H9 (cell line): ENCODE data around the gene NR0B1. TPM values are rescaled to one million over a fixed set of nuclear protein-coding genes. Genes with fewer than 3 reads are reported as not detected.

ENCODE experiments used
- DNase-seq: peaks from one replicate; pipeline ENCODE4 v3.0.0-alpha.2; 2017
- H2AFZ ChIP-seq: one replicate; pipeline ENCODE4 v1.6.1; 2013; ENCODE audit warnings: mild to moderate bottlenecking, low read length, control low read depth, moderate library complexity
- H2AK5ac ChIP-seq: 2 replicates; pipeline ENCODE4 v1.6.1; 2013; ENCODE audit warnings: low read length, control low read depth, mixed read lengths; ENCODE audit not compliant: insufficient read length
- H2BK120ac ChIP-seq: one replicate; pipeline ENCODE4 v1.6.1; 2013; ENCODE audit warnings: low read depth, mild to moderate bottlenecking, low read length, control low read depth, inconsistent platforms; ENCODE audit not compliant: poor library complexity, severe bottlenecking
- H2BK12ac ChIP-seq: 2 replicates; pipeline ENCODE4 v1.6.1; 2013; ENCODE audit warnings: low read length, control low read depth, mixed read lengths, low read depth; ENCODE audit not compliant: insufficient read length
- H2BK15ac ChIP-seq: 2 replicates; pipeline ENCODE4 v1.6.1; 2013; ENCODE audit warnings: low read depth, low read length, control low read depth
- H2BK20ac ChIP-seq: one replicate; pipeline ENCODE4 v1.6.1; 2013; ENCODE audit warnings: low read depth, mild to moderate bottlenecking, low read length, control low read depth, inconsistent platforms; ENCODE audit not compliant: poor library complexity, severe bottlenecking
- H2BK5ac ChIP-seq: 2 replicates; pipeline ENCODE4 v1.6.1; 2013; ENCODE audit warnings: low read length, control low read depth, mixed read lengths; ENCODE audit not compliant: insufficient read length
- H3K14ac ChIP-seq: 2 replicates; pipeline ENCODE4 v1.6.1; 2013; ENCODE audit warnings: low read length, control low read depth; ENCODE audit not compliant: insufficient read depth
- H3K18ac ChIP-seq: 2 replicates; pipeline ENCODE4 v1.6.1; 2013; ENCODE audit warnings: low read depth, mild to moderate bottlenecking, mixed read lengths, low read length, control low read depth; ENCODE audit not compliant: insufficient read length
- H3K23ac ChIP-seq: 2 replicates; pipeline ENCODE4 v1.6.1; 2013; ENCODE audit warnings: low read length, control low read depth, mixed read lengths, low read depth; ENCODE audit not compliant: insufficient read length
- H3K23me2 ChIP-seq: 2 replicates; pipeline ENCODE4 v1.6.1; 2013; ENCODE audit warnings: low read depth, mild to moderate bottlenecking, mixed read lengths, low read length, control low read depth; ENCODE audit not compliant: insufficient read length, poor library complexity, severe bottlenecking
- H3K27ac ChIP-seq: 2 replicates; pipeline ENCODE4 v1.5.1; 2013; ENCODE audit warnings: low read length, control low read depth, mixed read lengths, low read depth; ENCODE audit not compliant: insufficient read length
- H3K27me3 ChIP-seq: 2 replicates; pipeline ENCODE4 v1.6.1; 2013; ENCODE audit warnings: low read length, control low read depth, inconsistent platforms; ENCODE audit not compliant: insufficient read depth
- H3K4ac ChIP-seq: 2 replicates; pipeline ENCODE4 v1.6.1; 2013; ENCODE audit warnings: low read depth, mild to moderate bottlenecking, control low read depth, inconsistent platforms, low read length, moderate library complexity
- H3K4me1 ChIP-seq: 2 replicates; pipeline ENCODE4 v1.6.1; 2013; ENCODE audit warnings: low read length, control low read depth, inconsistent platforms; ENCODE audit not compliant: insufficient read depth
- H3K4me2 ChIP-seq: 2 replicates; pipeline ENCODE4 v1.6.1; 2013; ENCODE audit warnings: low read length, control low read depth, mixed read lengths; ENCODE audit not compliant: insufficient read length, insufficient read depth
- H3K56ac ChIP-seq: 2 replicates; pipeline ENCODE4 v1.6.1; 2013; ENCODE audit warnings: low read depth, mild to moderate bottlenecking, mixed read lengths, low read length, control low read depth; ENCODE audit not compliant: insufficient read length
- H3K79me1 ChIP-seq: 2 replicates; pipeline ENCODE4 v1.6.1; 2013; ENCODE audit warnings: low read depth, mild to moderate bottlenecking, moderate library complexity, low read length, control low read depth, inconsistent platforms; ENCODE audit not compliant: insufficient read depth, poor library complexity, severe bottlenecking
- H3K79me2 ChIP-seq: 2 replicates; pipeline ENCODE4 v1.6.1; 2013; ENCODE audit warnings: low read length, control low read depth, inconsistent platforms; ENCODE audit not compliant: insufficient read depth
- H3K9ac ChIP-seq: 2 replicates; pipeline ENCODE4 v1.6.1; 2013; ENCODE audit warnings: low read length, control low read depth, mixed read lengths; ENCODE audit not compliant: insufficient read length; ENCODE audit errors: extremely low read depth
- H3K9me3 ChIP-seq: one replicate; pipeline ENCODE4 v1.6.1; 2013; ENCODE audit warnings: low read depth, low read length, inconsistent platforms; ENCODE audit not compliant: control insufficient read depth
- H3T11ph ChIP-seq: one replicate; pipeline ENCODE4 v1.6.1; 2013; ENCODE audit warnings: mild to moderate bottlenecking, low read length, control low read depth, inconsistent platforms
- H4K20me1 ChIP-seq: one replicate; pipeline ENCODE4 v1.6.1; 2013; ENCODE audit not compliant: control insufficient read depth, insufficient read length, insufficient read depth
- H4K5ac ChIP-seq: 2 replicates; pipeline ENCODE4 v1.6.1; 2013; ENCODE audit warnings: low read depth, mild to moderate bottlenecking, mixed read lengths, low read length, control low read depth; ENCODE audit not compliant: insufficient read length
- H4K8ac ChIP-seq: replicated peaks from 2 replicates; pipeline ENCODE4 v1.6.1; 2013; ENCODE audit warnings: low read length, control low read depth, mixed read lengths, low read depth; ENCODE audit not compliant: insufficient read length
- H4K91ac ChIP-seq: 2 replicates; pipeline ENCODE4 v1.6.1; 2013; ENCODE audit warnings: low read depth, mild to moderate bottlenecking, moderate library complexity, mixed read lengths, low read length, control low read depth; ENCODE audit not compliant: insufficient read length
- H3K27ac Mint-ChIP-seq, 3 experiments: 2 replicates in 2 of 3; 3 replicates in 1 of 3; pipeline ENCODE4 v1.8.0; 2020 to 2021; ENCODE audit warnings: mixed read lengths in 3 of 3, mild to moderate bottlenecking in 1 of 3, moderate library complexity in 1 of 3
- H3K27me3 Mint-ChIP-seq: 2 replicates; pipeline ENCODE4 v1.8.0; 2021; ENCODE audit warnings: low read depth, mild to moderate bottlenecking, moderate library complexity, mixed read lengths
- H3K36me3 Mint-ChIP-seq, 3 experiments: 2 replicates in 2 of 3; 3 replicates in 1 of 3; pipeline ENCODE4 v1.8.0; 2020 to 2021; ENCODE audit warnings: low read depth in 3 of 3, mixed read lengths in 3 of 3; ENCODE audit not compliant: insufficient read depth in 1 of 3
- H3K4me1 Mint-ChIP-seq, 2 experiments: 2 replicates each; pipeline ENCODE4 v1.8.0; 2020; ENCODE audit warnings: mixed read lengths in 2 of 2
- H3K4me3 Mint-ChIP-seq, 2 experiments: 2 replicates in 1 of 2; 3 replicates in 1 of 2; pipeline ENCODE4 v1.8.0; 2020 to 2021; ENCODE audit warnings: mild to moderate bottlenecking in 2 of 2, mixed read lengths in 2 of 2, moderate library complexity in 1 of 2
- H3K9me3 Mint-ChIP-seq, 2 experiments: 2 replicates in 1 of 2; 3 replicates in 1 of 2; pipeline ENCODE4 v1.8.0; 2020; ENCODE audit warnings: mild to moderate bottlenecking in 2 of 2, mixed read lengths in 2 of 2, moderate library complexity in 1 of 2
- WGBS: extraction: QIAGEN DNeasy Blood & Tissue Kit; methylation state at CpG from one replicate; pipeline ENCODE4 v1.1.7; 2013; ENCODE audit warnings: missing lambda C conversion rate, low lambda C conversion rate, mixed read lengths; ENCODE audit not compliant: insufficient read length; ENCODE audit errors: extremely low coverage; 5-methylcytosine and 5-hydroxymethylcytosine counted together
- total RNA-seq: library from RNA; stranded (reverse); gene quantifications from 2 replicates; pipeline ENCODE4 v1.2.1, GENCODE V29; 2021
- TF ChIP-seq, protein P1 (sequence below): fragments of 200-600 bp; sonication (generic); conservative IDR thresholded peaks from 3 replicates; pipeline ENCODE4 v1.8.0; 2021; ENCODE audit warnings: antibody characterized with exemption, mild to moderate bottlenecking

The NR0B1 gene
- total RNA-seq, 1 experiment from 2014 or later = not detected

DNA sequence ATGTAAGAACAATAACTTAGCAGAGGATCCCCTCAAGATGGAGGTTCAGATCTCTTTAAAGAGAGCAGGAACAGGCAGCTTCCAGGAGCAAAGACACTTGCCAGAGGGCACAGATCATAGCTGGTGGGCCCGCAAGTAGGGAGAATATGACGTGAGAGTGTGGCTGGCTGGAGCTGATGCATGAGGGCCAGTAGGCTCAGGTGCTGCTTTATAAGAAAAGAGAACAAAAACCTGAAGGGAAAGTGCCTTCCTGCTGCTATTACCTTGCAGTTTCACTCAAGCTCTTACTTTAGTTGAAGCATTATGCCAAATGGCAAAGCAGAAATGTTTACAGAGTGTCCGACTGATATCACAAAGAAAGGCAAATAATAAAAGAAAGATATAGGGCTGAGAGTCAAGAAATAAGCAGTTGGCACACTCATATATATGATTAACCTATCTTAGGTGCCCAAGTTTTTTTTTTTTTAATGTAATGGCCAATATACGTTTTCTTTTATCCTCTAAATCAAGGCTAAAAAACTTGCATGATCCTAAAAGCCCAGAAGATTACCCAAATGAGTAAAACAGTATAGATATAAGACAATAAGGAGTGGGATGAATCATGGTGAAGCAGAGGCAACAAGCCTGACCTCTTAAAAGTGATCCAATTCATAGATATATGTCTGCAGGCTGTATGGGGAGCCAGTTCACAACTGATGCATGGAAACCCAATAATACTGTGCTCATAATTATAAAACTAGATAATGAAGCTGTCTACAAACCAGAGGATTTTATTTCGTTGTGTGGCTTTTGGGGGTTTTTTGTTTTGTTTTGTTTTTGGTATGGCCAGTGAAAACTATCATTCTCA lies 12.6 kb downstream of the NR0B1 start:
- H3K14ac ChIP-seq = no peak overlapping the region
- H4K5ac ChIP-seq = no peak overlapping the region
- no peak overlapping the region for H4K91ac ChIP-seq
- no peak overlapping the region for H3K9ac ChIP-seq
- no peak overlapping the region for H2BK12ac ChIP-seq
- no peak overlapping the region for H3T11ph ChIP-seq
- no peaks in the 10 kb centered on the region; the same call in 1 of the 2 replicates for H3K27me3 Mint-ChIP-seq
- H2BK20ac ChIP-seq = no peak overlapping the region
- H3K4me3 Mint-ChIP-seq = no peak overlapping the region
- peaks cover 34 to 64% of the 10 kb centered on the region in 2 experiments; a peak in 4 of 5 replicates for H3K9me3 Mint-ChIP-seq
- TF ChIP-seq, protein P1, sequence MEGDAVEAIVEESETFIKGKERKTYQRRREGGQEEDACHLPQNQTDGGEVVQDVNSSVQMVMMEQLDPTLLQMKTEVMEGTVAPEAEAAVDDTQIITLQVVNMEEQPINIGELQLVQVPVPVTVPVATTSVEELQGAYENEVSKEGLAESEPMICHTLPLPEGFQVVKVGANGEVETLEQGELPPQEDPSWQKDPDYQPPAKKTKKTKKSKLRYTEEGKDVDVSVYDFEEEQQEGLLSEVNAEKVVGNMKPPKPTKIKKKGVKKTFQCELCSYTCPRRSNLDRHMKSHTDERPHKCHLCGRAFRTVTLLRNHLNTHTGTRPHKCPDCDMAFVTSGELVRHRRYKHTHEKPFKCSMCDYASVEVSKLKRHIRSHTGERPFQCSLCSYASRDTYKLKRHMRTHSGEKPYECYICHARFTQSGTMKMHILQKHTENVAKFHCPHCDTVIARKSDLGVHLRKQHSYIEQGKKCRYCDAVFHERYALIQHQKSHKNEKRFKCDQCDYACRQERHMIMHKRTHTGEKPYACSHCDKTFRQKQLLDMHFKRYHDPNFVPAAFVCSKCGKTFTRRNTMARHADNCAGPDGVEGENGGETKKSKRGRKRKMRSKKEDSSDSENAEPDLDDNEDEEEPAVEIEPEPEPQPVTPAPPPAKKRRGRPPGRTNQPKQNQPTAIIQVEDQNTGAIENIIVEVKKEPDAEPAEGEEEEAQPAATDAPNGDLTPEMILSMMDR = no peak
- no peak overlapping the region for H2AFZ ChIP-seq
- no peak for DNase-seq
- no peak overlapping the region for H4K8ac ChIP-seq
- no peak overlapping the region for H3K56ac ChIP-seq
- no peak overlapping the region for H3K27ac ChIP-seq
- H3K4me1 ChIP-seq = no peaks in the 10 kb centered on the region; the same call in 1 of the 2 replicates
- H2BK15ac ChIP-seq = no peak overlapping the region
- no peaks in the 10 kb centered on the region for H3K79me2 ChIP-seq
- no peaks in the 10 kb centered on the region for H3K9me3 ChIP-seq
- no peak overlapping the region; a peak in 1 of 7 replicates for H3K27ac Mint-ChIP-seq
- no peaks in the 10 kb centered on the region for H3K23me2 ChIP-seq
- H2BK5ac ChIP-seq = no peak overlapping the region
- no peak overlapping the region for H3K18ac ChIP-seq
- peaks cover 0 to 21% (median 5%) of the 10 kb centered on the region in 3 experiments; a peak in 6 of 7 replicates for H3K36me3 Mint-ChIP-seq
- WGBS = no CpG with 5 or more reads among the region's 5 CpGs
- H4K20me1 ChIP-seq = no peaks in the 10 kb centered on the region
- H2BK120ac ChIP-seq = no peak overlapping the region
- no peaks in the 10 kb centered on the region for H3K27me3 ChIP-seq
- no peaks in the 10 kb centered on the region for H3K79me1 ChIP-seq
- H3K4me2 ChIP-seq = no peak overlapping the region
- H3K4ac ChIP-seq = no peak overlapping the region
- no peak overlapping the region for H2AK5ac ChIP-seq
- H3K4me1 Mint-ChIP-seq = peaks cover 10 to 12% of the 10 kb centered on the region in 2 experiments
- no peak overlapping the region for H3K23ac ChIP-seq
